SU-DHL-6 (cell line): ENCODE measurements around the gene CDH23.

Experiments
- EZH2phosphoT487 ChIP-seq: fragments of 200-600 bp; sonication (generic), shearing (Covaris generic); conservative IDR thresholded peaks from 2 replicates; pipeline ENCODE4 v1.6.1; 2018; ENCODE audit warnings: mild to moderate bottlenecking, antibody characterized with exemption, low read length, moderate library complexity, mixed read lengths
- TF ChIP-seq, protein P1 (sequence below): fragments of 200-600 bp; sonication (generic); IDR thresholded peaks from one replicate; pipeline ENCODE4 v1.5.1; 2017; ENCODE audit warnings: antibody characterized with exemption, mild to moderate bottlenecking, low read length, moderate library complexity; ENCODE audit not compliant: insufficient read depth, poor library complexity, severe bottlenecking

DNA sequence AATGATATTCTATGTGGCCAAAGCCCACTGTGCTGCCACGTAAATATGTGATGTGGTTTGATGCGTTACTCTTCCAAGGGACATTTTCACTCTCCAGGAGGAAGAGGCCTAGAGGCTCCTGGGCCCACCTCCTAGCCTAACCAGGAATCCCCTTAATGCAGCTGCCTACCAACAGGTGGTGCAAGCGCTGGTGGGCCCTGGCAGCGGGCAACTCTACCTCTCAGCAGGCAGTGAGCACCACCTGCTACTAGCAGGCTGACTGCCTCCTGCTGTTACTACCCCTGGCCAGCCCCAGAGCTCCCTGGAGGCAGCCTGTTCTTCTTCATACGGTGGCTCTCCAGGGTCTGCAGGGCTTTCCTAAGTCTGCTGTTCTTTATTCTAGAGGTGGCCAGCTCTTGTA is 62.8 kb downstream of the CDH23 start:
- TF ChIP-seq, protein P1, sequence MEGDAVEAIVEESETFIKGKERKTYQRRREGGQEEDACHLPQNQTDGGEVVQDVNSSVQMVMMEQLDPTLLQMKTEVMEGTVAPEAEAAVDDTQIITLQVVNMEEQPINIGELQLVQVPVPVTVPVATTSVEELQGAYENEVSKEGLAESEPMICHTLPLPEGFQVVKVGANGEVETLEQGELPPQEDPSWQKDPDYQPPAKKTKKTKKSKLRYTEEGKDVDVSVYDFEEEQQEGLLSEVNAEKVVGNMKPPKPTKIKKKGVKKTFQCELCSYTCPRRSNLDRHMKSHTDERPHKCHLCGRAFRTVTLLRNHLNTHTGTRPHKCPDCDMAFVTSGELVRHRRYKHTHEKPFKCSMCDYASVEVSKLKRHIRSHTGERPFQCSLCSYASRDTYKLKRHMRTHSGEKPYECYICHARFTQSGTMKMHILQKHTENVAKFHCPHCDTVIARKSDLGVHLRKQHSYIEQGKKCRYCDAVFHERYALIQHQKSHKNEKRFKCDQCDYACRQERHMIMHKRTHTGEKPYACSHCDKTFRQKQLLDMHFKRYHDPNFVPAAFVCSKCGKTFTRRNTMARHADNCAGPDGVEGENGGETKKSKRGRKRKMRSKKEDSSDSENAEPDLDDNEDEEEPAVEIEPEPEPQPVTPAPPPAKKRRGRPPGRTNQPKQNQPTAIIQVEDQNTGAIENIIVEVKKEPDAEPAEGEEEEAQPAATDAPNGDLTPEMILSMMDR: no peak
- no peak for TF ChIP-seq EZH2phosphoT487
